BE2C (cell line): ENCODE data around the gene LRRC53.

Experiments used
- DNase-seq: peaks from one replicate; pipeline ENCODE4 v3.0.0-alpha.2; 2020
- H3K27me3 ChIP-seq: fragments of 250-450 bp; sonication (Bioruptor Pico); 2 replicates; pipeline ENCODE4 v1.5.1; 2020; ENCODE audit warnings: mild to moderate bottlenecking
- H3K36me3 ChIP-seq: fragments of 250-450 bp; sonication (Bioruptor Pico); 2 replicates; pipeline ENCODE4 v1.5.1; 2020; ENCODE audit warnings: mild to moderate bottlenecking
- H3K4me1 ChIP-seq: fragments of 250-450 bp; sonication (Bioruptor Pico); 2 replicates; pipeline ENCODE4 v1.5.1; 2020
- H3K4me3 ChIP-seq: 2 replicates; pipeline ENCODE4 v1.5.1; 2011; ENCODE audit warnings: low read depth, low read length
- H3K9me3 ChIP-seq: fragments of 250-450 bp; sonication (Bioruptor Pico); 2 replicates; pipeline ENCODE4 v1.5.1; 2020
- CTCF ChIP-seq: IDR thresholded peaks from 2 replicates; pipeline ENCODE4 v1.5.1; 2012; ENCODE audit warnings: mild to moderate bottlenecking, low read depth, low read length

The LRRC53 gene

GRCh38 chr1:74457253-74457652 is 55.2 kb downstream of the LRRC53 start:
- no peak for TF ChIP-seq CTCF
- no peaks in the 10 kb centered on the region for H3K9me3 ChIP-seq
- no peak for DNase-seq

GRCh38 chr1:74455390-74455789 is 57.0 kb downstream of the LRRC53 start:
- no peak for TF ChIP-seq CTCF
- Histone ChIP-seq H3K4me1 (no peaks in the 10 kb centered on the region), H3K4me3 (no peak overlapping the region), H3K36me3 (no peaks in the 10 kb centered on the region), H3K9me3 (no peaks in the 10 kb centered on the region), H3K27me3 (no peaks in the 10 kb centered on the region)
- DNase-seq: no peak

More at GRCh38 chr1:74457253-74457652, 55.2 kb downstream of the LRRC53 start:
- Histone ChIP-seq H3K4me3 (no peak overlapping the region), H3K27me3 (no peaks in the 10 kb centered on the region), H3K36me3 (no peaks in the 10 kb centered on the region), H3K4me1 (no peaks in the 10 kb centered on the region)

GRCh38 chr1:74453277-74453676 is 59.1 kb downstream of the LRRC53 start:
- H3K4me1 ChIP-seq: no peaks in the 10 kb centered on the region
- no peak for DNase-seq
- H3K4me3 ChIP-seq: no peak overlapping the region
- no peaks in the 10 kb centered on the region for H3K36me3 ChIP-seq
- H3K9me3 ChIP-seq: no peaks in the 10 kb centered on the region
- TF ChIP-seq CTCF: no peak
- no peaks in the 10 kb centered on the region for H3K27me3 ChIP-seq

GRCh38 chr1:74452035-74452434 is 60.4 kb downstream of the LRRC53 start:
- no peak for TF ChIP-seq CTCF

GRCh38 chr1:74437035-74437434 is 75.4 kb downstream of the LRRC53 start:
- no peak overlapping the region for H3K4me3 ChIP-seq
- no peaks in the 10 kb centered on the region for H3K36me3 ChIP-seq
- H3K9me3 ChIP-seq: no peaks in the 10 kb centered on the region
- H3K4me1 ChIP-seq: no peaks in the 10 kb centered on the region
- no peak for DNase-seq
- TF ChIP-seq CTCF: no peak
- H3K27me3 ChIP-seq: no peaks in the 10 kb centered on the region

More at GRCh38 chr1:74452035-74452434, 60.4 kb downstream of the LRRC53 start:
- Histone ChIP-seq H3K4me3 (no peak overlapping the region), H3K4me1 (no peaks in the 10 kb centered on the region), H3K36me3 (no peaks in the 10 kb centered on the region), H3K27me3 (no peaks in the 10 kb centered on the region), H3K9me3 (no peaks in the 10 kb centered on the region)
- no peak for DNase-seq

- DNase-seq: no peak
- Histone ChIP-seq H3K4me3 (no peak overlapping the region), H3K9me3 (no peaks in the 10 kb centered on the region), H3K4me1 (no peaks in the 10 kb centered on the region), H3K27me3 (no peaks in the 10 kb centered on the region), H3K36me3 (no peaks in the 10 kb centered on the region)
- no peak for TF ChIP-seq CTCF
Measured at GRCh38 chr1:74436078-74436477, 76.3 kb downstream of the LRRC53 start.
